ENCODE results near the gene VWA8.

The VWA8 gene

DNA sequence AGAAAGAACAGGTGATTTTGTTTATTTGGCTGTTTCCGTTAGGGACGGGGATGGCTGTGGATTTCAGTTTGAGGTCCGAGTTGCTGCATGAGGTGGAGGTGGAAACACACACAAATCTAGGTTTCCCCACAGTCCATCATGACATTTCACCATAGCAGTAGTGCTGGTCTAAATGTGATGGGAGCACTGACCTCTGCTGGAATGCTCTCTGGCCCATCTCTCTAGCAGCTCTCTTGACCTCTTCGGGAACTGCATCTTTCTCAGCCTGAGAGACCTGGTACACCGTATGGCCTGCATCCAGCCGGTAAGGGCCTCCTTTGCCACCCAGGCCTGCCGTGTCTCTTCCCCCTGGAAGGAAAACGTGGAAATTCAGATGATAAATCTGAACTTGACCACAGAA is 349.5 kb downstream of the VWA8 start:
- H3K27ac ChIP-seq: no peak overlapping the region

DNA sequence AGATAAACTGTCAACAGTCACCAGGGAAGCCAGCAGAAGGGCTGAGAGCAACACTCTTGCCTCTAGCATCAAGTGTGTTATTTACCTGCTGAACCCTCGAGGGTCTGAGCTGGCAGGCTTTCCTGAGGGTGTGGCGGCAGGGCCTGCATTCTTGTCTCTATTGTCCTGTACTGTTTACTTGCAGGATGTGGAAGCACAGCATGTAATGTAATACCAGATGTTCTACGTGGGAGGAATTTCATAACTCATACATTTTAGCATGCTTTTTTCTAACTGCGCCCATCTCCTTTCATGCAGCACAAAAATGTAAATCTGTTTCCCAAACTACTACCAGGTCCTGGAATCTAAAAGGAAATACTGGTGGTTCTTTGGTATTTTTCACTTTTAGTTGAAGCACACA is 350.5 kb downstream of the VWA8 start:
- no peak for TF ChIP-seq CTCF (conservative IDR thresholded peaks at IDR 0.05; ENCODE audit: low read depth, low read length)

More for the DNA sequence above, 349.5 kb downstream of the VWA8 start:
- no peaks in the 10 kb centered on the region for H3K79me2 ChIP-seq (ENCODE audit: insufficient read depth, low read depth)
- no peaks in the 10 kb centered on the region for H3K27me3 ChIP-seq (ENCODE audit: insufficient read depth, low read depth)
- no peaks in the 10 kb centered on the region for H4K20me1 ChIP-seq (ENCODE audit: insufficient read depth)
- TF ChIP-seq CTCF (conservative IDR thresholded peaks at IDR 0.05; ENCODE audit: low read depth, low read length): no peak
- H3K9ac ChIP-seq: no peak overlapping the region
- no peaks in the 10 kb centered on the region for H3K36me3 ChIP-seq (ENCODE audit: insufficient read depth)
- H3K4me3 ChIP-seq (IDR thresholded peaks at IDR 0.05; ENCODE audit: insufficient read depth, low read depth, low read length): no peak overlapping the region
- no peak overlapping the region for H3K4me2 ChIP-seq
- no peaks in the 10 kb centered on the region for H3K4me1 ChIP-seq (ENCODE audit: low read depth, poor library complexity, severe bottlenecking)
- H2AFZ ChIP-seq (ENCODE audit: low read depth): no peak overlapping the region

DNA sequence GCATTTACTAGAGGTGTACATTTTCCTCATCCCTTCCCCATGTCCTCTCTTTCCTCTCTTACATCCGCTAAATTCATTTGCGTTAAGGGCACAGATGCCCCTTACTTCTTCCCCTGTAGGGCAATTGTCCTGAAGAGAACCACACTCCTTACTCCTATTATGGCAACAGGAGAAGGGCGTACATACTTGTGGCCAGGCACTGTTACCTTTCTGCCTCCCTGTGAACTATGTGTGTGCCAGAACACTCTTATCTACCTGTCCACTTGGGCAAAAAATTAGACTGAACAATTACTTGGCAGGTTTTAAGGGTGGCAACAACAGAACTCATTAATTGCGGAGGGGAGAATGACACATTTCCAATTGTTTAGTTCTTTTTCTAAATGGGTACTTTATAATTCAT is 351.1 kb downstream of the VWA8 start:
- TF ChIP-seq CTCF (conservative IDR thresholded peaks at IDR 0.05; ENCODE audit: low read depth, low read length): no peak
- Histone ChIP-seq H2AFZ (ENCODE audit: low read depth) (no peak overlapping the region), H3K27ac (no peak overlapping the region)

More for the DNA sequence above, 350.5 kb downstream of the VWA8 start:
- no peaks in the 10 kb centered on the region for H3K79me2 ChIP-seq (ENCODE audit: insufficient read depth, low read depth)
- no peak overlapping the region for H2AFZ ChIP-seq (ENCODE audit: low read depth)
- H3K9ac ChIP-seq: no peak overlapping the region
- H3K4me1 ChIP-seq (ENCODE audit: low read depth, poor library complexity, severe bottlenecking): no peaks in the 10 kb centered on the region
- no peak overlapping the region for H3K4me3 ChIP-seq (IDR thresholded peaks at IDR 0.05; ENCODE audit: insufficient read depth, low read depth, low read length)
- H3K36me3 ChIP-seq (ENCODE audit: insufficient read depth): no peaks in the 10 kb centered on the region
- no peak overlapping the region for H3K27ac ChIP-seq
- H4K20me1 ChIP-seq (ENCODE audit: insufficient read depth): no peaks in the 10 kb centered on the region
- no peaks in the 10 kb centered on the region for H3K27me3 ChIP-seq (ENCODE audit: insufficient read depth, low read depth)
- no peak overlapping the region for H3K4me2 ChIP-seq

DNA sequence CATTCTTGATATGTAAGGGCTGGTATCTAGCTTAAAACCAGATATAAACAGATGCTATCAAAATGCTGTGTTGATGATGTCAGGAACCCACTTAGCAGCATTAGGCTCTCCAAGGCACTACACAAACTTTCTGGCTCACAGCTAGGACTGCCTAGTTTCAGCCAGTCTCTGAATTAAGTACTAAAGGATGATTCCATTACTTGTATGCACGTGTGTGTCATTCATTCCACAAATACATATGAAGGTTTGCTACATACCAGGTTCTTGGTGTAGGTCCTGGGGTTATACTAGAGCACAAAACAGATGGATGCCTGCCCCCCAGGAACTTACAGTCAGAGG is 352.1 kb downstream of the VWA8 start:
- Histone ChIP-seq H2AFZ (ENCODE audit: low read depth) (no peak overlapping the region), H3K27me3 (ENCODE audit: insufficient read depth, low read depth) (no peaks in the 10 kb centered on the region), H3K79me2 (ENCODE audit: insufficient read depth, low read depth) (no peaks in the 10 kb centered on the region), H3K4me2 (no peak overlapping the region), H3K36me3 (ENCODE audit: insufficient read depth) (no peaks in the 10 kb centered on the region), H3K4me1 (ENCODE audit: low read depth, poor library complexity, severe bottlenecking) (no peaks in the 10 kb centered on the region), H3K4me3 (IDR thresholded peaks at IDR 0.05; ENCODE audit: insufficient read depth, low read depth, low read length) (no peak overlapping the region), H3K27ac (no peak overlapping the region), H4K20me1 (ENCODE audit: insufficient read depth) (no peaks in the 10 kb centered on the region), H3K9ac (no peak overlapping the region)
- no peak for TF ChIP-seq CTCF (conservative IDR thresholded peaks at IDR 0.05; ENCODE audit: low read depth, low read length)

More for the DNA sequence above, 351.1 kb downstream of the VWA8 start:
- H3K27me3 ChIP-seq (ENCODE audit: insufficient read depth, low read depth): no peaks in the 10 kb centered on the region
- H4K20me1 ChIP-seq (ENCODE audit: insufficient read depth): no peaks in the 10 kb centered on the region
- no peaks in the 10 kb centered on the region for H3K79me2 ChIP-seq (ENCODE audit: insufficient read depth, low read depth)
- H3K9ac ChIP-seq: no peak overlapping the region
- no peaks in the 10 kb centered on the region for H3K36me3 ChIP-seq (ENCODE audit: insufficient read depth)
- no peak overlapping the region for H3K4me3 ChIP-seq (IDR thresholded peaks at IDR 0.05; ENCODE audit: insufficient read depth, low read depth, low read length)
- no peak overlapping the region for H3K4me2 ChIP-seq
- H3K4me1 ChIP-seq (ENCODE audit: low read depth, poor library complexity, severe bottlenecking): no peaks in the 10 kb centered on the region

Measured in KMS-11 (cell line).